GM18867 (cell line): Measurements from ENCODE around the gene LINGO3.

ENCODE experiments used
- ATAC-seq: cut with Tn5 transposase; IDR thresholded peaks from one replicate; pipeline ENCODE4 v1.9.1; 2021; ENCODE audit warnings: mild to moderate bottlenecking, moderate library complexity; ENCODE audit not compliant: unreplicated experiment

The LINGO3 gene

DNA sequence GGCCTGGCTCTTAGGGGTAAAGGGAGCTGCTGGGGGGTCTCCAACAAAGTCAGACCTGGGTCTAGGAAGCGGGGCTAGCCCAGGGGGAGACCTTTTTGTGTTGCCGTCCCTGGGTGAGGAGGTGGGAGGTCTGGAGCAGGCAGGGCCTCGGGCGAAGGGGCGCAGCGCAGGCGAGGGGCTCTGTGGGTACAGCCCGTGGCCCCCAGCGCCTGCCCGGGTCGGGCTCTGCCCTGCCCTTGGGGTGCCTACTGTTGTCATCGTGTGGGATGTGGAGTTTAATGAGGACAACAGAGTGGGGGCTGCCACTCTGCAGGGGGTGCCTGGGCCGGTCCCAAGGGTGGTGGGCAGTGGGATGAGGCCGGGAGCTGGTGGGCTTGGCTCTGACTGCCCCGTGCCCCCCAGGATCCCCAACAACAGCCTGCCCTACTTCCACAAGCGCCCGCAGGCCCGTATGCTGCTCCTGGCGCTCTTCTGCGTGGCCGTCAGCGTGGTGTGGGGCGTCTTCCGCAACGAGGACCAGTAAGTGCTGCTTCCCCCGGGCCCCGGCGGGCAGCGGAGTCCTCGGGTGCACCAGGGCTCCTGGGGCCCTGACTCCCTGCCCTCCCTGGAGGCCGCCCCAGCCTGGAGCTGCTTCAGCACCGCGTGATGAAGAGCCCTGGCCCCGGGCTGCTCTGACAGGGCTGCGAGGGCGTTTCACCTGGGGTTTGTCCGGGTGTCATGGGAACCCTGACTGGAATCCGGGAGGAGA is 32.7 kb upstream of the LINGO3 start:
- no peak for ATAC-seq

DNA sequence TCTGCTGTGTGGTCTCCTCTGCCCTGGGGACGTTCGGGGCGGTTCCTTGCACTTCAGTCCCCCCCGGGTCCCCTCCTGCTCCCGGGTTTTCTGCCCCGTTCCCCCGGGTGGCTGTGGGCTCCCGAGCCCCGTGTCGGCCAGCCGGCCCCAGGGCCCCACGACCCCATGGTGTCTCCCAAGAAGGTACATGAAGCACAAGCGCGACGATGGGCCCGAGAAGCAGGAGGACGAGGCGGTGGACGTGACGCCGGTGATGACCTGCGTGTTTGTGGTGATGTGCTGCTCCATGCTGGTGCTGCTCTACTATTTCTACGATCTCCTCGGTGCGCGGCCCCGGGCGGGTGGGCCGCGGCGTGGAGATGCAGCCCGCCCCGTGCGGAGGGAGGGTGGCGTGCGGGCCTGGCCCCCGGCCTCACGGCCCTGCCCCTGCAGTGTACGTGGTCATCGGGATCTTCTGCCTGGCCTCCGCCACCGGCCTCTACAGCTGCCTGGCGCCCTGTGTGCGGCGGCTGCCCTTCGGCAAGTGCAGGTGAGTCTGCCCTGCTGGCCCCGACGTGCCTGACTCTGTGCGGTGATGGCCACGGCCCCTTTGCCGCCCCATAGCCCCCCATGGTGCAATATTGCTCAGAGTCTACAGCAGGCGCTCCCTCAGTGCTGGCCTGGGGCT is 31.8 kb upstream of the LINGO3 start:
- ATAC-seq = no peak

DNA sequence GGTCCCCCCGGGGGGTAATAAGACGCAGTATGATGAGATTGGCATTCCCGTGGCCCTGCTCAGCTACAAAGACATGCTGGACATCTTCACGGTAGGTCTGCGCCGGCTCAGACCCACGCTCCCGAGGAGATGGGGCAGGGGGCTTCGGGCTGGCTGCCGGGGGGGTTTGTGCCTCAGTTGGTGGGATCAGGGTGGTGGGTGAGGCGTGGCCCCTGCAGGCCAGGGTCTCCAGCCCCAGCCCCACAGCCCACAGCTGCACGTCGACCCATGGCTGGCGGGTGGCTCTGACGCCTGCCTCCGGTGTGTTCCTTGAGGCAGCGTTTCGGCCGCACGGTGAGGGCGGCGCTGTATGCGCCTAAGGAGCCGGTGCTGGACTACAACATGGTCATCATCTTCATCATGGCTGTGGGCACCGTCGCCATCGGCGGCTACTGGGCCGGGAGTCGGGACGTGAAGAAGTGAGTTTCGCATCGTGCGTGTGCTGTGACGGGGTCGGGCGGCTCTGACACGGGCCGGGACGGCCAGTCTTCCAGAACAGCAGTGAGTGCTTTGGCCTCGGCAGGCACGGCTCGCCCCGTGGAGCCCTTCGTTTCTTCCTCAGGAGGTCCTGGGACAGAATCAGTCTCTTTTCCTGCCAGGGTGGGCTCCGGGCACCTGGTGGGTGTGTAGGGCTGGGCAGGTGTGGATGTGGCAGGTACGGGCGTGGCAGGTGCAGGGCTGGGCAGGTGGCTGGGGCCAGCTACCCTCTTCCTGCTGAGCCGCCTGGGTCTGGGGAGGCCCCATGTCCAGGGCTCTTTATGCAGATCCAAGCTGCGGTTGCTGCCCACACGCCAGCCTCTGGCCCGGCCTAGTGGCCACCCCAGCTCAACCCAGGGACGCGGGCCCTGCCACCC is 31.0 kb upstream of the LINGO3 start:
- ATAC-seq = no peak

DNA sequence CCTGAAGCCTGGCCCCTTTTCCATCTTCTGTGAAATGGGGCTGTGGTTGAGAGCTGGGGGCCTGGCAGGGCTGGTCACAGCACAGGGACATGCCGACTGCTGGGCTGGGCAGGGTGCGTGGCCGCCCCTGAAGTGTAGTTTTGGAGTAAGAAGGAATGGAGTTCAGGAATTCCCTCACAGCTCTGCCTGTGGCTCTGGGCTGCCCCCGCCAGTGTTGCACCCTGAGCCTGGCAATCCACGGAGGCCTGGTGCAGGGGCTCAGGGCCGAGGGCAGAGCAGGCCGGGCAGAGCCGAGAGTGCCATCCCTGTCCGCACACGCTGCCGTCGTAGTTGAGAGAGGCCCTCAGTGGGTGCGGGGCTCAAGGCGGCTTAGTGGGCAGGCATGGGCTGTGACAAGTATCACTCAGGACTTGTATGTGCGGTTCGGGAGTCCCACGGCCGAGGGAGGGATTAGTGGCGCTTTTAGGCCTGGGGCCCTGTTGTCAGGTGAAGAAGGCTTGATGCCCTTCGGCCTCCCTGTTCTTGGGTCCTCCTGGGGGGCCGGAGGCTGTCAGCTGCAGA is 30.2 kb upstream of the LINGO3 start:
- ATAC-seq = no peak

DNA sequence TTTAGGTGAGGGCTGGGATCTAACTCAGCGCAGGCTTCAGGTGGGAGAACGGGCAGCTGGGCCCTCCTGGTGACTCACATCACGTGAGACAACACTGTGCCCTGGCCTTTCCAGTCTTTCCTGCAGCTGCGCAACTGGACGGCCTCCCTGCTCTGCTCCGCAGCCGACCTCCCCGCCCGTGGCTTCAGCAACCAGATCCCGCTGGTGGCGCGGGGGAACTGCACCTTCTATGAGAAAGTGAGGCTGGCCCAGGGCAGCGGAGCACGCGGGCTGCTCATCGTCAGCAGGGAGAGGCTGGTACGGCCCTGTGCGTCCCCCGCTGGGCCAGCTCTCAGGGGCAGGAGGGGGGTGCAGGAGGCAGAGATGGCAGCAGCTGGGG is 29.4 kb upstream of the LINGO3 start:
- ATAC-seq = no peak

DNA sequence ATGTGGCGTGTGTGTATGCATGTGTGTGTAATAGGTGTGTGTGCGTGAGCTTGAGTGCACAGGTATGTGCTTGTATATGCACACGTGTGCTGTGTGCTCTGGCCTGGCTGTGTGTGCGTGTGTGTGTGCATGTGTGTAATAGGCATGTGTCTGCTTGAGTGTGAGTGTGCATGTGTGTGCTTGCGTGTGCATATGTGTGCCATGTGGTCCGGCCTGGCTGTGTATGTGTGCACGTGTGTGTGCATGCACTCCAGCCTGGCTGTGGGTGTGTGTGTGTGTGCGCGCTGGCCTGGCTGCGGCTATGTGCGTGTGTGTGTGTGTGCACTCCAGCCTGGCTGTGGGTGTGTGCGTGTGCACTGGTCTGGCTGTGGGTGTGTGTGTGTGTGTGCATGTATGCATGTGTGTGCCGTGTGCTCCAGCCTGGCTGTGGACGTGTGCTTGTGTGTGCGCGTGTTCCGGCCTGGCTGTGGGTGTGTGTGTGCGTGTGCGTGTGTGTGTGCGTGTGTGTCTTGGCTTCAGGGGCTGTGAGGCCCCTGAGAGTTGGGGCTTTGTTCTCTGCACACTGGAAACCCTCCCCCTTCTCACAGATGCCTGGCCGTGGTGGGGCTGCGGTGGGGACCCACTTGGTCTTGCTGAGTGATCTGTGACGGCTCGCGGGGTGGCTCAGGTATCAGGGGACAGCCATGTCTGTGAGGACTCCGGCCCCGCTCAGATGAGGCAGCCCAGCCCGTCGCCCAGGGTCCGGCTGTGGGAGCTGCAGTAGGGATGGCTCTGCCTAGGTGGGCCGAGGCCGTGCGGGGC is 28.8 kb upstream of the LINGO3 start:
- no peak for ATAC-seq

DNA sequence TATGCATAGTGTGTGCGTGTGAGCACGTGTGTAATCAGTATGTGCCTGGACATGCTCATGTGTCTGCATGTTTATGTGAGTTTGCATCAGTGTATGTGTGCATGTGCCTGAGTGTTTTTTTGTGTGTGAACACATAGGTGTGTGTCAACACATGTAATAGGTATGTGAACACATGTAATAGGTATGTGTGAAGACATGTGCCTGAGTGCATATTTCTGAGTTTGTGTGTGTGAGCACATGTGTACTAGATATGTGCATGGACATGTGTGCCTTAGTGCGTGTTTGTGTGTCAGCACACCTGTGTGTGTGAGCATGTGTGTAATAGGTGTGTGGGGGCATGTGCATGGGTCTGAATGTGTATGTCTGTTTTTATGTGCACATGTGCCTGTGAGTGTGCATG is 27.9 kb upstream of the LINGO3 start:
- ATAC-seq = no peak

DNA sequence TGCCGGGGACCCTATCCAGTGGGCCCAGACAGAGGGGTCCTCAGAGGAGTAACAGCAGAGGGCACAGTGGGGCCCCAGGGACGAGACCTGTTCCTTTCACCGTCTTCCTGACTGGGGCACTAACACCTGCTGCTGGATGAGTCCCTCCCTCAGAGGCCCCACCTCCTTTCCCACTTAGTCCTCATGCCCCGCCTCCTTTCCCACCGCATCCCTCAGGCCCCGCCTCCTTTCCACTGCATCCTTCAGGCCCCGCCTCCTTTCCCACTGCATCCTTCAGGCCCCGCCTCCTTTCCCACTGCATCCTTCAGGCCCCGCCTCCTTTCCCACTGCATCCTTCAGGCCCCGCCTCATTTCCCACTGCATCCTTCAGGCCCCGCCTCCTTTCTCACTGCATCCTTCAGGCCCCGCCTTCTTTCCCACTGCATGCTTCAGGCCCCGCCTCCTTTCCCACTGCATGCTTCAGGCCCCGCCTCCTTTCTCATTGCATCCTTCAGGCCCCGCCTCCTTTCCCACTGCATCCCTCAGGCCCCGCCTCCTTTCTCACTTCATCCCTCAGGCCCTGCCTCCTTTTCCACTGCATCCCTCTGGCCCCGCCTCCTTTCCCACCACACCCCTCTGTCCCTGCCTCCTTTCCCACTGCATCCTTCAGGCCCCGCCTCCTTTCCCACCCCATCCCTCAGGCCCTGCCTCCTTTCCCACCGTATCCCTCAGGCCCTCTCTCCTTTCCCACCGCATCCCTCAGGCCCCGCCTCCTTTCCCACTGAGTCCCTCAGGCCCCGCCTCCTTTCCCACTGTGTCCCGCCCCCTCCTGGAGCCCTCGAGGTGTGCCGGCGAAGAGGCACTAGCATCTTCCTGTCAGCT is 27.3 kb upstream of the LINGO3 start:
- no peak for ATAC-seq

DNA sequence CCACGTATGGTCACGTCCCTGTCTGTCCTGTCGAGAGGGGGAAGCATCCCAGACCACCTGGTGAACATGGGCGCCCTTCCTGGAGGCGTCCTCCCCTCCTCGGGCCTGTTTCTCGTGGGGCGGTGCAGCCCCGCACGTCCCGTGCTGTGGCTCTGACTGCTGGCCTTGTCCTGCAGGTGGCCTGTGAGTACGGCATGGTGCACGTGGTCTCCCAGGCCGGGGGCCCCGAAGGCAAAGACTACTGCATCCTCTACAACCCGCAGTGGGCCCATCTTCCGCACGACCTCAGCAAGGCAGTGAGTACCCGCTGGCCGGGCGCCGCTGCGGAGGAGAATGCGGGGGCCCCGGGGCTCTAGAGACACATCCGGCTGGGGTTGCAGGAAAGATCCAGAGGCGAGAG is 26.5 kb upstream of the LINGO3 start:
- ATAC-seq = no peak

DNA sequence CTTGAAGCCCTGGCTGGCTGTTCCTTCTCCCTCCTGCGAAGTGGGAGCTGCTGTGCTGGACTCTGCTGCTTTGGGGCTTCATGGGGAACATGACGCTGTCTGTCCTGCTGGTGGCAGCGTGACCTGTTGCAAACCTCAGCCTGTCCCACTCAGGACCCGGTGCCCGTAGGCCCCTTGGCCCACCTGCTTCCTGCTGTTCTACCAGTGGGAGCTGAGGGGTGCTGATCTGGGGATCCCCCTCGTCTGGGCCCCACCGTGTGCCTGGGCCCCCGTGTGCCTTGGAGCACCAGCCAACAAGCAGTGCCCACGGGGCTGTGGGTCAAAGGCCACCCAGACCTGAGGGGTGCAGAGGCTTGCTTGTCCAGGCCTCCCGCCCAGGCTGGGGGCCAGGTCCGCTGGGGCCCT is 25.9 kb upstream of the LINGO3 start:
- ATAC-seq = no peak

DNA sequence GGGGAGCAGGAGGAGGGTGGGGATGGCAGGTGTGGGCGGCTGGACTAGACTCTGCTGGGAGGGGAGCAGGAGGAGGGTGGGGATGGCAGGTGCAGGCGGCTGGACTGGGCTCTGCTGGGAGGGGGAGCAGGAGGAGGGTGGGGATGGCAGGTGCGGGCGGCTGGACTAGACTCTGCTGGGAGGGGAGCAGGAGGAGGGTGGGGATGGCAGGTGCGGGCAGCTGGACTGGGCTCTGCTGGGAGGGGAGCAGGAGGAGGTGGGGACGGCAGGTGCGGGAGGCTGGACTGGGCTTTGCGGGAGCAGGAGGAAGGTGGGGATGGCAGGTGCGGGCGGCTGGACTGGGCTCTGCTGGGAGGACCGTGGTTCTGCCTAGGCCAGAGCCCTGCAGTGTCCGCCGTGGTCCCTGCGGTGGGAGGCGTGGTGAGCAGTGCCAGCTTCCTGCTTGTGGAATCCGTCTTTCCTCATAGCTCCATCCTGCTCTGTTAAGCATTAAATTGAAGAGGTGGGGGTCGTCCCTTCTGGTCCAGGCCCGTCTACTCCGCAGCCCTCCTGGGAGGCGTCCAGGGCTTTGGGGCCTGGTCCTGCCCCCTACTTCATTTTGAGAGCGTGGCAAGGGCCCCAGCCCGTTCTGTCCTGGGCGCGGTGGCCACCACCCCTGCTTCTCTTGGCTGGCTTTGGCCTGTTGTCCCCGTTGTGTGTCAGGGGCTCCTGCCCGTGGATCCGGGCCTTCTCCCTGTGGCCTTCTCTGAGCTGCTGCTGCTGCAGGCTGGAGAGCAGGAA is 25.3 kb upstream of the LINGO3 start:
- ATAC-seq = no peak

DNA sequence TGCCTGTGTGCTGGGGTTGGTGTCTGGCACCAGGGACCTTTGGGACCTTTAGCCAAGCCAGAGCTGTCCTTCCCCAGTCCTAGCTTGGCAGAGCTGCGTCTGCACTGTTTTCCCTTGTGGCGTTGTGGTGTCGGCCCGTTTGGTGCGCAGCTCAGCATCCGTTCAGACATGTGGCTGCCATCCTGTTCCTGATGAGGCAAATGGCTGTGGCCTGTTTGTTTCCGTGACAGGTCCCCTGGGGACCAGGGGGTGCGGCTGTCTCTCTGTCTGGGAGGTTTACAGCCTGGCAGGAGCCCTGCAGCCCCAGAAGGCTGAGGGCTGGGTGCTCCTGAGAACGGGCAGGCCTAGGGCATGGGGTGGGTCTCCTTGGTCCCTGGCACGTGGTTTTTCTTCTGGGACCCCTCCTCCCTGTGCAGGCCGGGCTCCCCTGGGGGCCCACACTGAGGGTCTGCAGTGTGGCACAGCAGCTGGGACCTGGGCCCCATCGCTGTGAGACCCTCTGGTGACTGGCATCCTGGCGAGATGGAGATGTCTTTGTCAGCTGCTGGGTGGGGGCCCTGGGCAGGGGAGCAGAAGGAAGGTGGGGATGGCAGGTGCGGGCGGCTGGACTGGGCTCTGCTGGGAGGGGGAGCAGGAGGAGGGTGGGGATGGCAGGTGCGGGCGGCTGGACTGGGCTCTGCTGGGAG is 24.5 kb upstream of the LINGO3 start:
- no peak for ATAC-seq

DNA sequence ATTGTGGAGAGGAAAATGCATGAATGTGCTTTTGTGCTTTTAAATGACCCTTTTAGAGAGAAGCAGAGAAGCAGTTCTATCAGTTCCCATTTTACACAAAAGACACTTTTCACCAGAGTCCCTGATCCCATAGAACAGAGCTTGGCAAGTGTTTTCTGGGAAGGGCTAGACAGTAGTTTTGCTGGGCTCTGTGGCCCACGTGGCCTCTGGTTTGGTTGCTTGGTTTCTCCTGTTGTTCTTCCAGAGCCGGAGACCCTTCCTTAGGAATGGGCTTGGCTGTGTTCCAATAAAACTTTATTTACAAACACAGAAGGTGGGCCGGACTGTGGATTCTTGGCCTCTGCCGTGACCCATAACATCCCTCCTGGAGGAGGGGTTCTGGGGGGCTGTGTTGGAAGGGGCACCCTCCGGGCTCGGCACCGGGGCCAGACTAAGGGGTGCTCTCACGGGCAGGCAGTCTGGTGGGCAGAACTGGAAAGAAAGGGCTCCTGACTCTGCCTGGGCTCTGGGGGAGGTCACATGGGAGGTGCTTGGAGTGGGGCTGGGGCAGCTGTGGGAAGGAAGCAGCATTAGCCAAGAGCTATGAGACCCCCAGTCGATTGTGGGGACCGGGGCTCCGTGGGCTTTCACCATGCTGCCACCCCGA is 23.8 kb upstream of the LINGO3 start:
- no peak for ATAC-seq

DNA sequence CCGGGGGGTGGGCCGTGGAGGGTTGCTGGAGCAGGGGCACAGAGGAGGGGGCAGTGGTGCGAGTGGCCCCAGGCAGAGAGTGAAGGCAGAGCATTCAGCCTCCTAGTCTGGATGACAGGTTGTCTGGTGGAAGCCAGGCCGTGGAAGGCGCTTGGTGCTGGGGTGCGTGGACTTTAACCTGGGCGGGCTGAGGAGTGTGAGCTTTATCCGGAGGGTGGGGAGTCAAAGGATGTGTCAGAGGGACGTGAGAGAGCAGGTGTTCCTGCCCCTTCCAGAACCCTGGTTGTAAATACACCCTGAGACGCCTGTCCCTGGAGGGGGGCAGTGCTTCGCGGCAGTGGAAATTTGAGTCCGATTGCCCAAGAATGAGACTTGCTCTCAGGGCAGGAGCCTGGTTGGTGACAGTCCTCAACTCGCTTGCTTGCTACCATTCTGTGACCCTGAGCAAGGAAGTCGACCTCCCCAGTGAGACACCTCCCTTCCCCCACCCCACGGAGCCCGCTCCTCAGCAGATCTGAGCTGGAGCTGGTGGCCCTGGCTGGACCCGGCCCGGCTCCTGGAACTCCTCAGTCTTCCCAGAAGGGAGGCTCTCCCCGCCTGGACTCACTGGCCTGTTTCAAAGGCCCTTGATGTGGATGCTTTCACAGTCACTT is 22.8 kb upstream of the LINGO3 start:
- ATAC-seq = no peak

DNA sequence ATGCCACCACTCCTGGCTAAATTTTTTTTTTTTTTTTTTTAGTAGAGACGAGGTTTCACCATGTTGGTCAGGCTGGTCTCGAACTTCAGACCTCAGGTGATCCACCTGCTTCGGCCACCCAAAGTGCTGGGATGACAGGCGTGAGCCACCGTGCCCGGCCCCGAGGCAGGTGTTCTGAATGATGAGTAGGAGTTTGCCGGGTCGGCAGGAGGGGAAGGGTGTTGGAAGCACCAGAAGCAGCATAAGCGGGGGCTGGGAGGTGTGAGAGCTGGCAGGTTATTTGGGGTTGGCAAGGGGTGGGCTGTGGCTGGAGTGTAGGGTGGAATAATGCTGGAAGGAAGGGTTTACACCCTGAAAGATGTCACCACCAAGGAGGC is 22.3 kb upstream of the LINGO3 start:
- no peak for ATAC-seq

DNA sequence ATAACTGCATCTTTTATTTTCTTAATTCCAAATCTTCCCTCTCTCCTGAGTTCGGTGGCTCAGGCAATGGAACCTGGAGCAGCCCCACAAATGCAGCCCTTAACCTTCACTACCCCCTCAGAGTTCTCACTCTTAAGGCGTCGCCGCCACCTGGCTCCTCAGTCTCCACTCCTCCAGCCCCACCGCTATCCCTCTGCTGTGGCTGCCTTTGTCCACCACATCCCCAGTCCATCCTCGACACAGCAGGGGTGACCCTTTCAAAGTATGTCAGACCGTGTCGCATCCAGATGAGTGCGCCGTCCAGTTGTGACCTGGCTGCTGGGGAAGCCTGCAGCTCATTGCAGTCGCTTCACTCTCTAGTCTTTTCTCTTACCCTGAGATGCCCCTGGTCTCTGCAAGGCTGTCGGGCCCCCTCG is 21.6 kb upstream of the LINGO3 start:
- no peak for ATAC-seq

DNA sequence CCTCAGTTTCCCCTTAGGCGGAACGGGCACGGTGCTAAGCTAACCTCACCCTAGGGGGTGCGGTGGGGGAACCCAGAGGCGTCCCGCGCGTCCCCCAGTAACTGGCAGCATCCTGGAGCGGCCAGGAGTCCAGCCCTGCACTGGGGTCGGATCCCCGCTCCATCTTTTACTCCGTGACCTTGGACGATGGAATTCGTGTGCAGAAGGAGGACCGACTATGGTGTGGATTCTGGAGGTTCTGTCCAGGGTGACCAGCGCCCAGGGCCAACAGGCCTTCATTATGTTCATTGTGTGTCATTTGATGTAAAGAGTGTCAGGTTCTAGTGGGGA is 21.2 kb upstream of the LINGO3 start:
- ATAC-seq = no peak
